22Rv1 (cell line): ENCODE measurements around the gene FMN1.

Source experiments
- ZFX ChIP-seq: fragments of 450-650 bp; IDR thresholded peaks from 2 replicates; pipeline ENCODE4 v1.6.1; 2017; ENCODE audit warnings: antibody characterized with exemption, borderline replicate concordance
- TF ChIP-seq, protein P1 (sequence below): fragments of 450-650 bp; IDR thresholded peaks from 2 replicates; pipeline ENCODE4 v1.5.1; 2017; ENCODE audit warnings: mild to moderate bottlenecking

DNA sequence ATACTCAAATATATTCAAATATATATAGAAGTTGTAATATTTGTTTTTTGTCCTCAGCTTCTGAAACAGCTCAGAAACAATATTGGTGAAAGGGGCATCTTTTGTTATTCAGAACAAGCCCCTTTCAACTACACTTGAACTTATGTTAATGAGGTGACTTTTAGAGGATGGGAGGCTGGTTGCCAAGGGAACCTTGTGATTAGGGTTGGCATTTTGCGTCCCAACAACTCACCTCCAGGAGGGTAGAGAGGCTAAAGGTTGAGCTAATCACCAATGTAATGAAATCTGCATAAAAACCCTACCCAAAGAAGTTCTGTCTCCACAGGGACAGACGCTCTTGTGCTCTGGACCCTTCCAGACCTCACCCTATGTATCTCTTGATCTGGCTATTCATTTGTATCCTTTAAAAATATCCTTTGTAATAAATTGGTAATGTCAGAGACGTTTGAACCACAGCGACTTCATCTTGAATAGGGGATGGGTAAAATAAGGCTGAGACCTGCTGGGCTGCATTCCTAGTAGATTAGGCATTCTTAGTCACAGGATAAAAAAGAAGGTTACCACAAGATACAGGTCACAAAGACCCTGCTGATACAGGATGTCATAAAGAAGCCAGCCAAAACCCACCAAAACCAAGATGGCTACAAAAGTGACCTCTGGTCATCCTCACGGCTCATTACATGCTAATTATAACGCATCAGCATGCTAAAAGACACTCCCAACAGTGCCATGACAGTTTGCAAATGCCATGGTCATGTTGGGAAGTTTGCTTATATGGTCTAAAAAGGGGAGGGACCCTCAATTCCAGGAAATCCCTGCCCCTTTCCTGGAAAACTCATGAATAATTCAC is 111.1 kb downstream of the FMN1 start:
- TF ChIP-seq, protein P1, sequence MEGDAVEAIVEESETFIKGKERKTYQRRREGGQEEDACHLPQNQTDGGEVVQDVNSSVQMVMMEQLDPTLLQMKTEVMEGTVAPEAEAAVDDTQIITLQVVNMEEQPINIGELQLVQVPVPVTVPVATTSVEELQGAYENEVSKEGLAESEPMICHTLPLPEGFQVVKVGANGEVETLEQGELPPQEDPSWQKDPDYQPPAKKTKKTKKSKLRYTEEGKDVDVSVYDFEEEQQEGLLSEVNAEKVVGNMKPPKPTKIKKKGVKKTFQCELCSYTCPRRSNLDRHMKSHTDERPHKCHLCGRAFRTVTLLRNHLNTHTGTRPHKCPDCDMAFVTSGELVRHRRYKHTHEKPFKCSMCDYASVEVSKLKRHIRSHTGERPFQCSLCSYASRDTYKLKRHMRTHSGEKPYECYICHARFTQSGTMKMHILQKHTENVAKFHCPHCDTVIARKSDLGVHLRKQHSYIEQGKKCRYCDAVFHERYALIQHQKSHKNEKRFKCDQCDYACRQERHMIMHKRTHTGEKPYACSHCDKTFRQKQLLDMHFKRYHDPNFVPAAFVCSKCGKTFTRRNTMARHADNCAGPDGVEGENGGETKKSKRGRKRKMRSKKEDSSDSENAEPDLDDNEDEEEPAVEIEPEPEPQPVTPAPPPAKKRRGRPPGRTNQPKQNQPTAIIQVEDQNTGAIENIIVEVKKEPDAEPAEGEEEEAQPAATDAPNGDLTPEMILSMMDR, result no peak
- no peak for TF ChIP-seq ZFX
